ENCODE measurements around the gene HIF1AN.

Gene HIF1AN

GRCh38 chr10:100522945-100523344 is 12.8 kb upstream of the HIF1AN start:
- Histone ChIP-seq H3K27me3 (ENCODE audit: control insufficient read depth, insufficient read depth, low read length) (no peaks in the 10 kb centered on the region), H3K27ac (no peak overlapping the region), H3K4me2 (ENCODE audit: low read length) (no peak overlapping the region), H3K4me1 (no peaks in the 10 kb centered on the region), H3K36me3 (ENCODE audit: control insufficient read depth, insufficient read depth, low read length) (no peaks in the 10 kb centered on the region), H3K9ac (no peak overlapping the region), H3K79me2 (no peaks in the 10 kb centered on the region), H3K9me3 (ENCODE audit: control insufficient read depth, low read length) (no peaks in the 10 kb centered on the region), H3K4me3 (ENCODE audit: low read depth, low read length) (no peak overlapping the region), H2AFZ (no peak overlapping the region)
- no peak for TF ChIP-seq CTCF (IDR thresholded peaks at IDR 0.05)

GRCh38 chr10:100524206-100524605 is 11.5 kb upstream of the HIF1AN start:
- Histone ChIP-seq H3K36me3 (ENCODE audit: control insufficient read depth, insufficient read depth, low read length) (no peaks in the 10 kb centered on the region), H3K4me1 (no peaks in the 10 kb centered on the region), H3K9me3 (ENCODE audit: control insufficient read depth, low read length) (no peaks in the 10 kb centered on the region), H3K79me2 (no peaks in the 10 kb centered on the region), H2AFZ (no peak overlapping the region), H3K4me3 (ENCODE audit: low read depth, low read length) (no peak overlapping the region), H3K27me3 (ENCODE audit: control insufficient read depth, insufficient read depth, low read length) (no peaks in the 10 kb centered on the region), H3K4me2 (ENCODE audit: low read length) (no peak overlapping the region), H3K27ac (no peak overlapping the region), H3K9ac (no peak overlapping the region)
- TF ChIP-seq CTCF (IDR thresholded peaks at IDR 0.05) = no peak

GRCh38 chr10:100524638-100525037 is 11.1 kb upstream of the HIF1AN start:
- H3K9ac ChIP-seq = no peak overlapping the region
- no peaks in the 10 kb centered on the region for H3K9me3 ChIP-seq (ENCODE audit: control insufficient read depth, low read length)
- no peaks in the 10 kb centered on the region for H3K36me3 ChIP-seq (ENCODE audit: control insufficient read depth, insufficient read depth, low read length)
- no peak for TF ChIP-seq CTCF (IDR thresholded peaks at IDR 0.05)
- no peaks in the 10 kb centered on the region for H3K27me3 ChIP-seq (ENCODE audit: control insufficient read depth, insufficient read depth, low read length)
- H3K27ac ChIP-seq = no peak overlapping the region
- H3K79me2 ChIP-seq = peaks cover 2% of the 10 kb centered on the region
- no peak overlapping the region for H2AFZ ChIP-seq
- H3K4me3 ChIP-seq (ENCODE audit: low read depth, low read length) = no peak overlapping the region
- no peaks in the 10 kb centered on the region for H3K4me1 ChIP-seq
- no peak overlapping the region for H3K4me2 ChIP-seq (ENCODE audit: low read length)

GRCh38 chr10:100528123-100528886 is 7.4 kb upstream of the HIF1AN start:
- no peaks in the 10 kb centered on the region for H3K27me3 ChIP-seq (ENCODE audit: control insufficient read depth, insufficient read depth, low read length)
- no peaks in the 10 kb centered on the region for H3K4me1 ChIP-seq
- H3K9ac ChIP-seq = no peak overlapping the region
- H3K27ac ChIP-seq = peak overlapping the region; percentile 64
- no peak overlapping the region for H2AFZ ChIP-seq
- H3K36me3 ChIP-seq (ENCODE audit: control insufficient read depth, insufficient read depth, low read length) = no peaks in the 10 kb centered on the region
- H3K4me2 ChIP-seq (ENCODE audit: low read length) = peak overlapping the region; percentile 89
- H3K4me3 ChIP-seq (ENCODE audit: low read depth, low read length) = peak overlapping the region; percentile 76
- peaks cover 3% of the 10 kb centered on the region for H3K79me2 ChIP-seq
- no peaks in the 10 kb centered on the region for H3K9me3 ChIP-seq (ENCODE audit: control insufficient read depth, low read length)
- TF ChIP-seq CTCF (IDR thresholded peaks at IDR 0.05) = no peak

Measured in parathyroid adenoma (tissue), 2 donors.